ENCODE data around the gene LRRN3.

LRRN3 gene

GRCh38 chr7:111168182-111168581 lies 77.3 kb downstream of the LRRN3 start (continued):
- TF ChIP-seq, protein P1, sequence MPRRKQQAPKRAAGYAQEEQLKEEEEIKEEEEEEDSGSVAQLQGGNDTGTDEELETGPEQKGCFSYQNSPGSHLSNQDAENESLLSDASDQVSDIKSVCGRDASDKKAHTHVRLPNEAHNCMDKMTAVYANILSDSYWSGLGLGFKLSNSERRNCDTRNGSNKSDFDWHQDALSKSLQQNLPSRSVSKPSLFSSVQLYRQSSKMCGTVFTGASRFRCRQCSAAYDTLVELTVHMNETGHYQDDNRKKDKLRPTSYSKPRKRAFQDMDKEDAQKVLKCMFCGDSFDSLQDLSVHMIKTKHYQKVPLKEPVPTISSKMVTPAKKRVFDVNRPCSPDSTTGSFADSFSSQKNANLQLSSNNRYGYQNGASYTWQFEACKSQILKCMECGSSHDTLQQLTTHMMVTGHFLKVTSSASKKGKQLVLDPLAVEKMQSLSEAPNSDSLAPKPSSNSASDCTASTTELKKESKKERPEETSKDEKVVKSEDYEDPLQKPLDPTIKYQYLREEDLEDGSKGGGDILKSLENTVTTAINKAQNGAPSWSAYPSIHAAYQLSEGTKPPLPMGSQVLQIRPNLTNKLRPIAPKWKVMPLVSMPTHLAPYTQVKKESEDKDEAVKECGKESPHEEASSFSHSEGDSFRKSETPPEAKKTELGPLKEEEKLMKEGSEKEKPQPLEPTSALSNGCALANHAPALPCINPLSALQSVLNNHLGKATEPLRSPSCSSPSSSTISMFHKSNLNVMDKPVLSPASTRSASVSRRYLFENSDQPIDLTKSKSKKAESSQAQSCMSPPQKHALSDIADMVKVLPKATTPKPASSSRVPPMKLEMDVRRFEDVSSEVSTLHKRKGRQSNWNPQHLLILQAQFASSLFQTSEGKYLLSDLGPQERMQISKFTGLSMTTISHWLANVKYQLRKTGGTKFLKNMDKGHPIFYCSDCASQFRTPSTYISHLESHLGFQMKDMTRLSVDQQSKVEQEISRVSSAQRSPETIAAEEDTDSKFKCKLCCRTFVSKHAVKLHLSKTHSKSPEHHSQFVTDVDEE (CRISPR knock-in tag; IDR thresholded peaks at IDR 0.05): no peak
- TF ChIP-seq ZFP3 (CRISPR knock-in tag; IDR thresholded peaks at IDR 0.05): no peak
- TF ChIP-seq, protein P2, sequence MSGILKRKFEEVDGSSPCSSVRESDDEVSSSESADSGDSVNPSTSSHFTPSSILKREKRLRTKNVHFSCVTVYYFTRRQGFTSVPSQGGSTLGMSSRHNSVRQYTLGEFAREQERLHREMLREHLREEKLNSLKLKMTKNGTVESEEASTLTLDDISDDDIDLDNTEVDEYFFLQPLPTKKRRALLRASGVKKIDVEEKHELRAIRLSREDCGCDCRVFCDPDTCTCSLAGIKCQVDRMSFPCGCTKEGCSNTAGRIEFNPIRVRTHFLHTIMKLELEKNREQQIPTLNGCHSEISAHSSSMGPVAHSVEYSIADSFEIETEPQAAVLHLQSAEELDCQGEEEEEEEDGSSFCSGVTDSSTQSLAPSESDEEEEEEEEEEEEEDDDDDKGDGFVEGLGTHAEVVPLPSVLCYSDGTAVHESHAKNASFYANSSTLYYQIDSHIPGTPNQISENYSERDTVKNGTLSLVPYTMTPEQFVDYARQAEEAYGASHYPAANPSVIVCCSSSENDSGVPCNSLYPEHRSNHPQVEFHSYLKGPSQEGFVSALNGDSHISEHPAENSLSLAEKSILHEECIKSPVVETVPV (CRISPR knock-in tag; IDR thresholded peaks at IDR 0.05): no peak
- no peak for TF ChIP-seq ZNF70 (CRISPR knock-in tag; IDR thresholded peaks at IDR 0.05)
- no peak for TF ChIP-seq SNAI2 (CRISPR knock-in tag; IDR thresholded peaks at IDR 0.05)

DNA sequence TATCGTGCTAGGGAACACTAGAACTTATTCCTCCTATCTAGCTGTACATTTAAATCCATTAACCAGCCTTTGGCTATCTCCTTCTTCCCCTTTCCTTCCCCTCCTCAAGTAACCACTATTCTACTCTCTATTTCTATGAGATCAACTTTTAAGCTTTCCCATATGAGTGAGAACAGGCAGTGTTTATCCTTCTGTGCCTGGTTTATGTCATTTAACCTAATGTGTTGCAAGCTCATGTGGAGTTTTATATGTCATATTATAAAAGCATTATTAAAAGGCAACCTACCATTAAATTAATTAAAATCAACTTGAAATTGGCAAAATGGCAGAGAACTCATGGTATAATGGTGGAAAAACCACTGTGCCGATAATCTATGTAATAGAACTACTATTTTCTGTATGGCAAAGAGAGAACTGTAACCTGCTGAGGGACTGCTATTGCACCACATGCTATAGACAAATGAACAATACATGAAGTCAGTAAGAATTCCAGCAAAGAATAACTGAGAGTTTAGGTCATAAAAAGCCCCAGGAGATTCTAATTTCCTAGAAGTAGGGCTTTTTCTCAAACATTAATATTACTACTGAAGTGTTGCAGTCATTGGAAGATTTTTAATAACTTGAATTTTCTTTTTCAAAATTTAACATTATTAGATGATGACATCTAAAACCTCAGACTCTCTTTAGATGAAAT lies 81.8 kb downstream of the LRRN3 start:
- TF ChIP-seq POU6F1 (CRISPR knock-in tag; IDR thresholded peaks at IDR 0.05; ENCODE audit: borderline replicate concordance, low read depth) (no peak), ZFP30 (CRISPR knock-in tag; IDR thresholded peaks at IDR 0.05) (no peak), TCF4 (CRISPR knock-in tag; IDR thresholded peaks at IDR 0.05; ENCODE audit: borderline replicate concordance) (peak; percentile 42; the same call in 1 of the 2 replicates), ISL1 (CRISPR knock-in tag; IDR thresholded peaks at IDR 0.05) (peak; percentile 59)
- no peak; the same call in 2 of the 3 replicates for ATAC-seq

- ATAC-seq: no peak
- TF ChIP-seq ZNF565 (CRISPR knock-in tag; conservative IDR thresholded peaks at IDR 0.05; ENCODE audit: low read depth) (no peak), ESRRG (CRISPR knock-in tag; IDR thresholded peaks at IDR 0.05) (no peak), ISL1 (CRISPR knock-in tag; IDR thresholded peaks at IDR 0.05) (no peak), ZNF70 (CRISPR knock-in tag; IDR thresholded peaks at IDR 0.05) (no peak), ZFP3 (CRISPR knock-in tag; IDR thresholded peaks at IDR 0.05) (no peak), BACH2 (CRISPR knock-in tag; IDR thresholded peaks at IDR 0.05; ENCODE audit: borderline replicate concordance) (no peak), GLIS3 (CRISPR knock-in tag; IDR thresholded peaks at IDR 0.05) (no peak)
- TF ChIP-seq, protein P3, sequence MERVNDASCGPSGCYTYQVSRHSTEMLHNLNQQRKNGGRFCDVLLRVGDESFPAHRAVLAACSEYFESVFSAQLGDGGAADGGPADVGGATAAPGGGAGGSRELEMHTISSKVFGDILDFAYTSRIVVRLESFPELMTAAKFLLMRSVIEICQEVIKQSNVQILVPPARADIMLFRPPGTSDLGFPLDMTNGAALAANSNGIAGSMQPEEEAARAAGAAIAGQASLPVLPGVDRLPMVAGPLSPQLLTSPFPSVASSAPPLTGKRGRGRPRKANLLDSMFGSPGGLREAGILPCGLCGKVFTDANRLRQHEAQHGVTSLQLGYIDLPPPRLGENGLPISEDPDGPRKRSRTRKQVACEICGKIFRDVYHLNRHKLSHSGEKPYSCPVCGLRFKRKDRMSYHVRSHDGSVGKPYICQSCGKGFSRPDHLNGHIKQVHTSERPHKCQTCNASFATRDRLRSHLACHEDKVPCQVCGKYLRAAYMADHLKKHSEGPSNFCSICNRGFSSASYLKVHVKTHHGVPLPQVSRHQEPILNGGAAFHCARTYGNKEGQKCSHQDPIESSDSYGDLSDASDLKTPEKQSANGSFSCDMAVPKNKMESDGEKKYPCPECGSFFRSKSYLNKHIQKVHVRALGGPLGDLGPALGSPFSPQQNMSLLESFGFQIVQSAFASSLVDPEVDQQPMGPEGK (CRISPR knock-in tag; IDR thresholded peaks at IDR 0.05; ENCODE audit: borderline replicate concordance): no peak
- TF ChIP-seq, protein P4, sequence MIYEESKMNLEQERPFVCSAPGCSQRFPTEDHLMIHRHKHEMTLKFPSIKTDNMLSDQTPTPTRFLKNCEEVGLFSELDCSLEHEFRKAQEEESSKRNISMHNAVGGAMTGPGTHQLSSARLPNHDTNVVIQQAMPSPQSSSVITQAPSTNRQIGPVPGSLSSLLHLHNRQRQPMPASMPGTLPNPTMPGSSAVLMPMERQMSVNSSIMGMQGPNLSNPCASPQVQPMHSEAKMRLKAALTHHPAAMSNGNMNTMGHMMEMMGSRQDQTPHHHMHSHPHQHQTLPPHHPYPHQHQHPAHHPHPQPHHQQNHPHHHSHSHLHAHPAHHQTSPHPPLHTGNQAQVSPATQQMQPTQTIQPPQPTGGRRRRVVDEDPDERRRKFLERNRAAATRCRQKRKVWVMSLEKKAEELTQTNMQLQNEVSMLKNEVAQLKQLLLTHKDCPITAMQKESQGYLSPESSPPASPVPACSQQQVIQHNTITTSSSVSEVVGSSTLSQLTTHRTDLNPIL (CRISPR knock-in tag; IDR thresholded peaks at IDR 0.05; ENCODE audit: low read depth): no peak
Observed at GRCh38 chr7:111173528-111173927, 82.6 kb downstream of the LRRN3 start.

DNA sequence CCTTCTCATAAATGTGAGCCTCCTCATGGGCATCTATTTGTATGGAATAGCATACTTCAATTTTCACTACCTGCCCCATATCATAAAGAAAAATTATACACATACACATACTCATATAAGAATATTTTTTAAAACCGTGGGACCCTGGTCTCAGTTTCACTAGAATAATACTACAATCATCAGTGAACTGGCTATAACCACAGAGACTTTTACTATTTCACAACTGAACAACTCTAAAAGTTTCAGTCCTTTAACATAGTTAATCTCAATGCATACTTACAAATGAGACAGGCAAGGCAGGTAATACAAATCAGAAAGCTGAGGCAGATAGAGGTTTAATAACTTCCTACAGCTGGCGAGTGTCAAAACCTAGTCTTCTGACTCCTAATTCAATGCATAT lies 83.1 kb downstream of the LRRN3 start:
- ATAC-seq: no peak
- TF ChIP-seq, protein P1 (CRISPR knock-in tag; IDR thresholded peaks at IDR 0.05): no peak
- TF ChIP-seq, protein P2 (CRISPR knock-in tag; IDR thresholded peaks at IDR 0.05): no peak
- TF ChIP-seq TOX (CRISPR knock-in tag; IDR thresholded peaks at IDR 0.05; ENCODE audit: borderline replicate concordance): no peak
- TF ChIP-seq OSR1 (CRISPR knock-in tag; IDR thresholded peaks at IDR 0.05): no peak
- no peak for TF ChIP-seq ZNF565 (CRISPR knock-in tag; conservative IDR thresholded peaks at IDR 0.05; ENCODE audit: low read depth)
- no peak for TF ChIP-seq ZFP3 (CRISPR knock-in tag; IDR thresholded peaks at IDR 0.05)
- TF ChIP-seq ZNF8 (CRISPR knock-in tag; IDR thresholded peaks at IDR 0.05): no peak
- TF ChIP-seq ZFP30 (CRISPR knock-in tag; IDR thresholded peaks at IDR 0.05): no peak

All from SK-N-SH treated with all-trans-retinoic acid at 6 μM for 48 hours (cell line).